GM18502 (cell line): ENCODE results near the gene EGR4.
"Not testable (repeated sequence)": the region's sequence is repeated elsewhere in the genome, so short reads cannot be mapped to it uniquely, and the experiment has no call there.

Source experiments
- ATAC-seq: cut with Tn5 transposase; IDR thresholded peaks from one replicate; pipeline ENCODE4 v1.9.1; 2021; ENCODE audit warnings: mild to moderate bottlenecking; ENCODE audit not compliant: unreplicated experiment, poor library complexity

The EGR4 gene

DNA sequence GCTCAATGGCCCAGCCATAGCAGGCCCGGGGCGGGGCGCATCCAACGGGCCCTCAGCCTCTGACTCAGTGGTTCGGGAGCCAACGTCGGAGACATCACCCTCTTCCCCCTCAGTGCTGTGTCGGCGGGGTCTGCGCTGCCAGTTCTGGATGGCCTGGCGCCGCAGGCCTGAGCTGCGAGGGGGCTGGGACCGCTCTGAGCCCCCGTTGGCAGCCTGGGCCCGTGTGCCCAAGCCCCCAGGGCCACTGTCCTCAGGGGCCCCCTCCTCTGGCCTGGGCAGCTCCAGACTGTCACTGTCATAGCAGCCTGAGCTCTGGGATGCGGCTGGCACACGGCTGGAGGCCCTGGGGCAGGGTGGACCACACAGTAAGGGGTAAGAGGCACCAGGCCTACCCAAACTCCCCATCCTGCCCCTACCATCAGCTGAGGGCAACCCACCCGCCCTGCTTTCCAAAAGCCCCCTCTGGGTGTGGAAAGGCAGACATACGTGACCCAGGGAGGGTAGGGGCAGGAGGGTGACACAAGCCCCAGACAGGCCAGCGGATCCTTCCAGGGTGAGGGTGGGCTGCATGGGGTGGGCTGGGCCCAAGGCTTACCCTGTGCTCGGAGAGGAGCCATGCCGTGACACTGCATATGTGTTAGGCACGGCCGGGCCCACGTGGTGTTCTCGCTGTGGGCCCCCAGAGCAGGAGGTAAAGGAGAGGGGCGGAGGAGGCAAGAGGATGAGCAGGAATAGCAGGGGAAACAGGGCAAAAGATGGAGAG, 27.9 kb downstream of the EGR4 start:
- no peak for ATAC-seq

- ATAC-seq, result no peak
Measured at GRCh38 chr2:73264783-73265182, 28.6 kb downstream of the EGR4 start.

DNA sequence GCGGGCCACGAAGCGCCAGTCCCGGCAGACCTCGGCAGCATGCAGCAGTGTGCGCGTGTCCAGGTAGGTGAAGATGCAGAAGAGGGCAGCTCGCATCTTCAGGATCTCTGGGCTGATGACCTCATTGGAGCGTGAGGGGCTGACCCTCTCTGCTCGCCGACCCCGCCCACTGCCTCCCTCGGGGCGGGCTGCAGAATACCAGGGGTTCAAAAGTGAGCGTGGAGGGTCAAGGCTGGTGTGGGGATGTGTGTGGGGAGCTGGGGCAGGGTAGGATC, 29.1 kb downstream of the EGR4 start:
- no peak for ATAC-seq

DNA sequence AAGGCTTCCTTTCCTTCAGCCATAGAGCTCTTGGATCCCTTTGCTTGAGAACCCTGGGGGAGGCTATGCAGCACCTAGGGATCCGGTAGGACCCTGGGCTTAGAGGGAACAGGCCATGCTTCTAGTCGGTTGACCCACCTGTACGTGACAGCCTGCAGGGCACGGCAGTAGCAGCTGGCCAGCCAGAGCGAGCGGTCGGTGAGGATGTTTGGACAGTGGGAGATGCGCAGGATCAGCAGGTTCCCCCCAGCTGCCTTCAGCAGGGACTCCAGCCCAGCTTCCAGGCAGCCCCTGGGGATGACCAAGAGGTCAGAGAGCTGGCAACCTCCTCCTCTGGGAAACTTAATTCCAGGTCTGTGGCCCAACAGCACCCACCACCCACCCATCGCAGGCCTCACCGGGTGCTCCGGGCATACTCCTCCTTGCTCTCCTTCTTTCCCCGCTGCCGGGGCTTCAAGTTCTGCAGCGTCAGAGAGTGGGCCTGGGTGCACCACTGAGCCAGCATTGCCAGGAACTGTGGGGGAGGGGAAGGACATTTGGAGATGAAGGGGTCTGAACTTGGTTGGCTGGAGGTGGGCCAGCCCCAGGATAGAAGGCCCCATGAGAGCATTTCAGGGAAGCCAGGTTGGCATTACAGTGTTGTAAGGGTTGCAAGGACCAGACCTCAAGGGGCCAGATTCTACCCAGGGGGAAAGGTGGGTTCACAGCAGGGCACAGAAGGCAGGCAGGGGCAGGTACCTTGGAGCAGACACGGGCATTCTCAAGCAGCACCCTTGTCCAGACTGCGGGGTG, 29.6 kb downstream of the EGR4 start:
- no peak for ATAC-seq

DNA sequence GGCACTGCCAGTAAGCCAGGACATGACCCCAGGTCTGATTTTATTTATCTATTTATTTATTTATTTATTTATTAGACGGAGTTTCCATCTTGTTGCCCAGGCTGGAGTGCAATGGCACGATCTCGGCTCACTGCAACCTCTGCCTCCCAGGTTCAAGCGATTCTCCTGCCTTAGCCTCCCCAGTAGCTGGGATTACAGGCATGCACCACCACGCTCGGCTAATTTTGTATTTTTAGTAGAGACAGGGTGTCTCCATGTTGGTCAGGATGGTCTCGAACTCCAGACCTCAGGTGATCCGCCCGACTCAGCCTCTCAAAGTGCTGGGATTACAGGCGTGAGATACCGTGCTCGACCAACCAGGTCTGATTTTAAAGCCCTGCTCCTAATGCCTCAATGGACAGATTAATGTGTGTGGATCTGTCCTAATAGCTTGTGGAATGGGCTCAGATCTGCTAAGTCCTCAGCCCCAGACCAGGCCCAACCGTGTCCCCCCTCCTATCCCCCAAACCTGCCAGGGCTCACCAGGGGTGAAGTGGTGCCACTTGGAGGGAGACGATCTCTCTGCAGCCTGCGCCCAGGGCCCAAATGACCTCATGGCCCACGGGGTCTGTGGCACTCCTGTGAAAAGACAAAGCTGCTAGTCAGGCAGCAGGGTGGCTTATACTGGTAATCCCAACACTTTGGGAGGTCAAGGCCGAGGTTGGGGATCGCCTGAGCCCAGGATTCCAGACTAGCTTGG, 30.5 kb downstream of the EGR4 start:
- not testable (repeated sequence) for ATAC-seq

- no peak for ATAC-seq
Measured at GRCh38 chr2:73262108-73262651, 31.2 kb downstream of the EGR4 start.

DNA sequence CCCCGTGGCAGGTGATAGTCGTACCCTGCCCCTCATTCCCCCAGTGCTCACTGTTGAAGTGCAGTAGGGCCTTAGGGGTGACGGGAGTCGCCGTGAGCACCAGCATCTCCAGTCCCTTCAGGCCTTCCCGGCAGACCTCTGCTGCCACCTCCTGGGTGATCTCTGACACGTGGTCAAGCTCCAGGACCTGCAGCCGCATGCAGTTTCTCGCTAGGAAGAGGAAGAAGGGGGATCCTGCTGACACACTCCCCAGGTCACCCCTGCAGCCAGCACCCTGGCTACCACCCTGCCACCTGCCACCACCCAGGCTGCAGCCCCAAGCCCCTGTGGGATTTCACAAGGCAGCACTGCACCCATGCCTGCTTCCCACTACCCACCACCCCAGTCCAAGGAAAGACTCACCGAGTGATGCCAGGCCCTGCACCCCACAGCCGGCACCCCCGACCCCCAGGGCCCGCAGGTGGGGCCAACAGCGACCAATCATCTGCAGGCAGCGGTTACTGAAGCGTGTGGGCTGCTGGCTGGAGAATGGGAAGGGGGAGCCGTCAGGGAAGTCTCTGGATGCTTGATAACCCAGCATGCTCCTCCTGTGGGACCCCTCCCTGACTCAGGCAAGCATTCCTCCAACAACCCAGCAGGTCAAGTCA, 32.9 kb downstream of the EGR4 start:
- ATAC-seq, result no peak

- no peak for ATAC-seq
Measured at GRCh38 chr2:73259704-73260337, 33.5 kb downstream of the EGR4 start.

GRCh38 chr2:73259276-73259675, 34.1 kb downstream of the EGR4 start:
- ATAC-seq, result no peak

DNA sequence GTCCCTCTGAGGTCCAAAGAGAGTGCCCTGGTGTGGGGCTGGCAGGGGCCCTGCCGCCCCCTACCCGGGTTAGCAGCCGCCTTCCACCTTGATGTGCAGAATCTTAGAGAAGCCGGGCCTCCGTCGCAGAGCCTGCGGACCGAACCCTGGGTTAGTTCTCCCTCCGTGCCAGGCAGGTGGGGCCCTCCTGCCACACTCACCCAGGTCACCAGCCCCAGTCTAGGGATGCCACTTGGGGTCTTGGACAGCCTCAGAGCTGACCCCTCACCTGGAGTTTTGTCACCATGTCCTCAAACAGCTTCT, 34.5 kb downstream of the EGR4 start:
- no peak for ATAC-seq

DNA sequence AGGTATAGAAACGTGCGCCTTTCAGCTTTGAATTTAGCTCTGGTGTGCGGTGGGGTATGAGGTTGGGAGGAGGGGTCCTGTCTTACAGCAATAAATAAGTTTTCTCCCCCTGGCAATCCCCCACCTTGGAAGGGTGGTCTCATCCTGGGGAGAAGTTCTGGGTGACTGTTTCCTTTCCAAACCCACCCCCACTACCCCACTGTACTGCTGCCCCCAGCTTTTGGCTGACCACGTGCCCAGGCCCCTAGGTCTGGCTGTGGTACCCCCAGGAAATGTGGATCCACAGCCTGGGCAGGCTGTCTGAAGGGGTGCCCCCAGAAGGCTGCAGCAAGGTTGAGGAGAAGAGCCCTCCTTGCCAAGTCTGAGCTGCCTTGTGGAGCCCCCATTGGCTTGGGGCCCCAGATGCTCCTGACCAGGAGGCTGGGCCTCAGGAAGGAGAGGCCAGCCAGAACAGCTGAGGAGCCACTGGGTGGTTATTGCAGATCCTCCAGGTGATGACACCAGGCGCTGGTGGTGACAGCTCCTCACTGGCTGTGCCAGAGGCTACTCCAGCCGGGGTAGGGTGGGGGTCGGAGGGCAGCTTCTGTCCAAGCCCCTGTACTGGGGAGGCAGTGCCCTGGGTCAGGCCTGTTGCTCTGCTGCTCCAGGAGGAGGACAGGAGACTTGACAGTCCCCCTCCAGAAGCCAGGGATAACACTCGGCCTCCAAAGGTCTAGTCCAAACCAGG, 35.0 kb downstream of the EGR4 start:
- ATAC-seq, result no peak

DNA sequence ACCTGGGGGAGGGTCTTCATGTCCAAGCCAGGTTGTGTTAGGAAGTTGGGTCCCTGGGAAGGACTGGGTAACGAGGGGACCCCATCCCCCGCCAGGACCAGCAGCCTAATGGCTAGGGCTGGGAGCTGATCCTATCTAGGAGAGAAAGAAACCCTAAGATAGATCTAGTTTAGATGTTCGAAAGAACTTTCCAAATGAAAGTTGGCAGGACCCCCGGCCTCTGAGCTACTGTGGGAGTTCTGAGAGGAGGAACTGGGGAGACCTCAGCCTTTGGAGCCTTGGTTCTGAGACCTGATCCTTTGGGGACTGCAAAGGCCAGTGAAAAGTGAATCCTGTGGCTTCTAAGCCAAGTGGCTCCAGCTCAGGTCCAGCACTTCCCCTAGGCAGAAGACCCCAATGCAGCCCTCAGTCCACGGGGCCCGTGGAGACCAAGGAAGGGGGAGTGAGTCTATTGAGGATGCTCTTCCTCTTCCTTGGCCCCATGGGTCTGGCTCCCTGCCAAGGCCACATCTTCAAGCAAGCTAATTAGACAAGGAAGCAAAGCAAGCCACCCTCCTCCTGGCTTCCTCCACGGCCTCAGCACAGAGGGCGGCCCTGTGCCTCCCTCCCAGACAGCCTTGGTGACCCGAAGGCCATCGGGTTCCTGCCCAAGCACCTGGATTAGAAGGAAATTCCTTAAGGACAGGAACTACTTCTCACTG, 35.8 kb downstream of the EGR4 start:
- ATAC-seq, result no peak

DNA sequence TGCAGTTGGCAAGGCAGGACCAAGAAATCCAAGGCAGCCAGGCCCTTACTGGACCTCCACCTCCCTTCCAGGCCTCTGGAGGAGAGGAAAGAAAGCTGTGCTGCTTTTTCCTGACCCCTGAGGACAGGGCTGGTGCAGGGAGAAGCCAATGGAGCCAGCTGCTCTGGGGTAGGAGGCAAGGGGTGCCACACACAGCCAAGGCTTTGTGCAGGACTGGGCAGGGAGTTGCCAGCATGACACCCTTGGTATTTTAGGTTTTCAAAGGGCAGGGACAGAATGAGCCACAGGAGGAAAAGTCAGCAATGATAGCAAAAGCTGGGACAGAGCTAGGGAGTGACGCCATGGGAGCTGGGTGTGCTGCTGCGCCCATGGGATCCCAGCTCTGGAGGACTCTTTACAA, 36.3 kb downstream of the EGR4 start:
- no peak for ATAC-seq

DNA sequence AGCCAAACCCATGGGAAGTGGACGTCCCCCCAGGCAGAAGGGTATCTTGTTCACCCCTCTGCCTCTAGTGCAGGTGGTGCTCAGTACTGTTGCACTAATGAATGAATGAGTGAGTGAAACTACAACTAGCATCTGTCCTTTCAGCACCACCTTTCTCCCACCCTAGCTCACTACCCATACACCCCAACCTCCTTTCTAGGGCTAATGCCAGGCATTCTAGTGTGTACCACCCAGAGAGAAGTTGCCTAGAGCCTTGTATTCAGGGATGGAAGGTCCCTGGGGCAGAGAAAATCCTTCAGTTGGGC, 36.8 kb downstream of the EGR4 start:
- no peak for ATAC-seq

GRCh38 chr2:73255907-73256617, 37.3 kb downstream of the EGR4 start:
- ATAC-seq, result no peak

DNA sequence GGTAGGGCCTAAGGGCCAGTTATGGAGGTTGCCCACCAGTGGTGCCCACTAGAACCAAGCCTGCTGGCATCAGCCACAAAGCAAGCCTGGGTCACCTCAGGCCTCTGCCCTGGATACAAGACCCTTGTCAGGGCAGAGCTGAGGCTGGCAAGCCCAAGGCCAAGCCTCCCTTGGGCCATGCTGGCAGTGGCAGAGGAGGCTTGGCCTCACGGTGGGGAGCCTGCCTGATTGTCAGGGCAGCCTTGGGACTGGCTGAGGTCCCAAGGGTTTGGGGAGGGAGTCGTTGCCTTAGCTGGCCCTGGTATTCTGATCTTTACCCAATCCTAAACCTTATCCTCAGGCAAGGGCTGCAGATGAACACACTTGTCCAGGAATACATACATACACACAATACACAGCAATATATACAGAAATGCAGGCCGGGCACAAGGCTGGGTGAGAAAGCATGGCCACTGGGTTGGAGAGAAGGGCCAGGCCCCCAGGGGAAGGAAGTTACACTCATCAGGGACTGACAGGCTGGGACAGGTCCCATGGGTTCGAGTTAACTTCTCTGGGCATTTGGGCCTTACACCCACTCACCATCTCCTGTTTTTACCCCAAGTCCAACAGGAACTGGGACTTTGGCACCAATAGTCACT, 38.2 kb downstream of the EGR4 start:
- ATAC-seq, result no peak

DNA sequence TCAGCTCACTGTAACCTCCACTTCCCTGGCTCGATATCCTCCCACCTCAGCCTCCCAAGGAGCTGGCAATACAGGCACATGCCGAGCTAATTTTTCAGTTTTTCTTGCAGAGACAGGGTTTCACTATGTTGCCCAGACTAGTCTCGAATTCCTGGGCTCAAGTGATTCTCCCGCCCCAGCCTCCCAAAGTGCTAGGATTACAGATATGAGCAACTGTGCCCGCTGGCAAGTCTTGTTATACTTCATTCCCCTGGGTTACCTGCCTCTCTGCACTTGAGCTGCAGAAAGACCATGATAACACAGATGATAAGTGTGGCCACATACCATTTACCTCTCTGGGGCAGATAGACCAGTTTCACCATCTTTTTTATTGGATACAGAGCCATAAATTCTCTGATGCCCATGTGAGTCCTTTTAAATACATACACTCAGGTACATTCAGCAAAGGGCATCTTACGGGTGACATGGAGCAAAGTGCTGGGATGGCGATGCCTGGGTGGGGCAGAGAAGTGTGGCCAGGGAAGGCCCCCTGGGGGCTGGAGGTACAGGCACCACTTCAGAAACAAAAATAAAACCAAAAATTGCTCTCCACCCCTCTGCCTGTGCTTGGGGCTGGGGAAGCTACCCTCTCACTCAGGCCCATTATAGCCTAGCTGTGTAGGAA, 38.9 kb downstream of the EGR4 start:
- ATAC-seq, result no peak

DNA sequence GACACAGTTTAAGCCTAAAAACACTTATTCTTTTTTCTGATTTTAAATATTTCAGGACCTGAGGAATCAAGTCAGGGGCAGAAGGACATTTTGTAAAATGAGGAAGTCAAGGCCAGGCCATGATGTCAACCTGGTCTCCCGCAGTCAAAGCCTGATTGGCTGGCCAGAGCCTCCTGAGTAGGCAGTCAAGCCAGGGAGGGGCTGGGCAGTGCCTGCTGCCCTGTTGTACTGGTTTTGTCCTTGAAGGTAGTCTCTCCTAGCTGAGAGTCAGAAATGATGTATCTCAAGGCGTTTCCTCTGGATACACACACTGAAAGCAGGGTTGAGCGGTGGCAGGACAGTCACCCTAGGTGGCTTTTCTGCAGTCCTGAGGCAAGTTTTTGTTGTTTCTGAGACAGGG, 39.4 kb downstream of the EGR4 start:
- no peak for ATAC-seq
